COLO668 (cell line): ENCODE data around the gene OSMR.
"Not testable (repeated sequence)": the region's sequence is repeated elsewhere in the genome, so short reads cannot be mapped to it uniquely, and the experiment has no call there.

Experiments
- DNase-seq: peaks from one replicate; lab custom pipeline; 2025; ENCODE audit not compliant: unreplicated experiment; lab: John Stamatoyannopoulos, UW

The OSMR gene

DNA sequence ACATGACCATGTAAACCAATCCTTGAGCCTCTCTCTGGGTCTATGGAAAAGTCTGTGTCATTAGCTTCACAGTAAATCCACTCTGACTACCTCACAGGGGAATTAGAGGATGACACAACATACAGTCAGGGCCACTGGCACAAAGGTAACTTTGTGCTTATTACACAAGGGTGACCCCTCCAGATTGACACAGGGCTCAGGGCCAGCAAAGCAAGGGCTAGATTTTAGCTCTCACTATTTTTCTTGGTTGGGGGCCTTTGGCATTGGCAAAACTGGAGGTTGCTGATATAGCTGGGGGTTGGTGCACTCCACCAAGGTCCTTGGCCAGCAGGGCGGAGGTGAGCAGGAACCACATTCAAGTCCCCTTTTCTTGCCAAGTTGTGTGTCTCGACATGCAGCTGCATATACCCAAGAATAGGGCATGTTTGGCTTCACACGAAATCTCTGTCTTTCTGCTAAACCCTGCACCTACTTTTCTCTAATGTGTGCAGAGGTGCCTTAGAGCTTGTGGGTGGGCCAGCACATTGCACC lies 15.2 kb upstream of the OSMR start:
- DNase-seq = no peak

DNA sequence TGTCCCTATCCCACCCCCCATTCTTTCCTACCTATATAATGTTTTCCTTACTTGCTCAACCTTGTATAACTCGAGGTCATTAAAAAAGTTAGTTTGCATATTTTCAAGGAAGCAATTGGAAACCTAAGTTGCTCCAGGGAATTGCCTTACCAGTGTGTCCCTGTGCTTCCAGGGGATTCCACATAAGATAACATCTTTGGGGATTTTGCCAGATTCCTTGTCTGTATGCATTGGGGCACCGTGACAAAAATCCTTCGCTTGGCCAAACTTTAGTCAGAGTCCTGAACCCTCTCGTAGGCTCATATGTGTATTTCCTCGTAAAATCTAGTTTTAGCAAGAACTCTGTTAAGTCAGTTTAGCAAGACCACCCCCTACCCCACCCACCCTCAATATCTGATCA lies 14.7 kb upstream of the OSMR start:
- DNase-seq = no peak

- no peak for DNase-seq
These were observed 13.9 kb upstream of the OSMR start for GRCh38 chr5:38831909-38832308.

- no peak for DNase-seq
These were observed 13.0 kb upstream of the OSMR start for GRCh38 chr5:38832810-38833209.

DNA sequence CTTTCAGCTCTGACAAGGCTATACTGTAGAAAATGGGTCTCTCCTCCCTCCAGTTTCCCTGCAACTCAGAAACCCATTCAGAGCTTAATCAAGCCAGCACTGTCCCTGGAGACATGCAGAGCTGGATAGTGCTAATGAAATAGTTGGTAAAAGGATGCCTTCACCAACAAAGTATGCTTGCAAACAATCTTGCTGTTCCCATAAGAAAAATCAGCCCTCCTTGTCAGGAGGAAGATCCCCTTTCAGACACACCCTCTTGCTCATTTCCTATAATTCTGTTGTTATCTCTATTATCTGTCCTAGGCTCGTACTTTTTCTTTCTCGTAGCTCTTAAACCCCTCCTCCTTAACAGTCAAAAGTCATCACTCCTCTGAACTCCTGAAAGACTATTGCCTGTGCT lies 9.9 kb upstream of the OSMR start:
- DNase-seq = no peak

DNA sequence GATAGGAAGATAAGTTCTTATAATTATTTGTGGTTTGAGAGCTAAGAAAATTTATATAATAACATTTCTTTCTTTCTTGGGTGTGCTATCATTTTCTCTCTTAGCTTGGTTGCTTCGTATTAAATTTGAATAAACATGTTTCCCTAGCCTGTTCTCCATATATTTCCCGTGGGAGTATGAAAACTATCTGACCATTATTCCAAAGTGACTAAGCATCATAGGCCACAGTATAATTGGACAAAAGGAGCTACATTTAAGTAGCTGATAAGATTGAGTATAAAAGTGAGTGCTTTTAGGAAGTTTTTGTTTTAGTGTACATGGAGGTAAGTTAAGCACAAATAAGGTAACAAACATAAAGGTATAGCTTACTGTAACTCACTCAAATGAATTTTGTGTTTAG lies 8.4 kb upstream of the OSMR start:
- no peak for DNase-seq

DNA sequence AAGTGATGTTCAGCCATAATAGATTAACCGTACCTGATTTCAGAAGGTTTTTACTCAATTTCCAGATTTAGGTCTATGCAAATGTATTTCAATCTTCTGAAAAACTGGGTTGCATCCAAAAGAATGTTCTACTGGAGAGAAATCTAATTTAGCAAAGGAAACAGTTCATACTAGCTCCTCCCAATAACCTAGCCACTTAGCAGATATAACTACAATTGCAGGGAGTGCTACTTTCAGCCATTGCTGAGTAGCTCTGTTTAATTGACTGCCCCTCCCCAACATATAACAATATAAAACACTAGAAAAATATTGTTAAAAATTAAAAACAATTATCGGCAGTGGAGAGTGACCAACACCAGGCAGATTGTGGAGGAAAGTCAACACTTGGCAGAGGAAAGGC lies 7.9 kb upstream of the OSMR start:
- DNase-seq = no peak

- no peak for DNase-seq
These were observed 2.1 kb upstream of the OSMR start for GRCh38 chr5:38843665-38844064.

- DNase-seq = no peak
These were observed 683 bp downstream of the OSMR start for GRCh38 chr5:38846379-38847011.

DNA sequence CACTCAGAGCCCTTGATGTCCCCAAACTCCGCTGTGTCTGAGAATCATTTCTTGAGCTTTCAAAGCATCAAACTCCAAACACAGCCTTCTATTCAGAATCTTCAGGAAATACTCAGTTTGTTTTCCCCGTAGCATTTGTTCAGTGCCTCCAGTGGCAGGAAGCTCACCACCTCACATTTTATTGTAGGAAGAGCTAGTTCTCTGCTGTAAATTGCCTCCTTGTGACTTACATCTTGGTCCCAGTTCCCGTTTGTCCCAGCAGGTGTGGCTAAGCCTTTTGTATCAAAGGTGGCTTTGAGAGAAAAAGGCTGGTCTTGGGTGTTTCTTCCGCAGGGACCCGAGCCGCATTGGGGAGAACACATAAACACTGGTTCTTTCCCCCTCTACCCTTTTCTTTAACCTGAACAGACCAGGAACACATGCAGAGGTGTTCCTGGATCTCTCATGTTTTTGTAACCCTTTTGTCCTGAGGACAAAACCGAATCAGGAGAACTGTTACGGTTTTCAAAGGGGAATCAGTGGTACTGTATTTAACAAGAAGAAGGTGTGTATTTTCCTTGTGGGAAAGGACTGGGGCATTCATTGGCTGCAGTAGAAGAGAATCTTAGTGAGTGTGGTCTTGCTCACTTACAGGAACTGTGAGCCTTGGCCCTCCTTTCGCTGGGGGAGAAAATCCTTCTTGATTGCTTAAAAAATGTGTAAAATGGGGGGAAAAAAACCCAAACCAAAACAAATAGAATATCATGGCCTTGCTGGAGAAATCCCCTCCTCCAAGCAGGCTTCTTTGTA lies 1.9 kb downstream of the OSMR start:
- DNase-seq = no peak

GRCh38 chr5:38848637-38849036 lies 2.8 kb downstream of the OSMR start:
- DNase-seq = no peak

DNA sequence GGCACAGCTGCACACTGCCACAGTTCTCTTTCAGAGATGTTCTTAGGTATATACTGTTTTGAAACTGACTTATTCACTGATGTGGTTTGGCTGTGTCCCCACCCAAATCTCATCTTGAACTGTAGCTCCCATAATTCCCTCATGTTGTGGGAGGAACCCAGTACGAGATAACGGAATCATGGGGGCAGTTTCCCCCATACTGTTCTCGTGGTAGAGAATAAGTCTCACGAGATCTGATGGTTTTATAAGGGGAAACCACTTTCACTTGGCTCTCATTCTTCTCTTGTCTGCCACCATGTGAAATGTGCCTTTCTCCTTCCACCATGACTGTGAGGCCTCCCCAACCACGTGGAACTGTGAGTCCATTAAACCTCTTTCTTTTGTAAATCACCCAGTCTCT lies 5.8 kb downstream of the OSMR start:
- DNase-seq = not testable (repeated sequence)

DNA sequence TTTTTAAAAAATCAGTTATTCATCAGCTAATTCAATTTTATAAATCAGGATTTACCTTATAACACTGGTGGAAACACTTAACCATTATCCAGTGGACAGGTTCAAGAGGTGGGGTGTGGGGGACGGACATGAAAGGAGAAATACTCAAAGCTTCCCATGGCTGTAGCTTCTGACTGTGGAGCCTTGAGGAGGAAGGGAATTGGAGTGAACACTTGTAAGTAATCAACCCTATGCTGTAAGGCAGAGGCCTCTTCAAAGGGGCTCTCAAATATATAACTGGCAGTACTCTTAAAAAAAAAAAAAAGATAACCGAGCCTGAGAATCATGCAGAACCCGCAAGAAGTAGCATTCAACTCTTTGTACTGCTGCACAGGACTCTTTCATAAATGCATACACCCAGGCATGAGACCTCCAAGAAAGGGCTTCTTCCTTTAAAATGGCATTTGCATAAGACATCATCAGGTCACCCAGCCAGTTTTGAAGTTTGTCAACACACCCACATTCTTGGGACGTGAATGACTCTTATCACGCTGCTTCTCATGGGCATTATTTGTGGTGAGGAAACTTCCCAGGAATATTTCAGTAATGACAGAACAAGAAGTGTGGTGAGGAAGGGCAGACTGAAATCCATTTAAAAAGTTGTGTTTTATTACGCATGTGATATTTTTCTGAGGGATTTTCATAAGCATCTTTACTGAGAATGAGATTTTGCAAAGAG lies 8.1 kb downstream of the OSMR start:
- DNase-seq = no peak

DNA sequence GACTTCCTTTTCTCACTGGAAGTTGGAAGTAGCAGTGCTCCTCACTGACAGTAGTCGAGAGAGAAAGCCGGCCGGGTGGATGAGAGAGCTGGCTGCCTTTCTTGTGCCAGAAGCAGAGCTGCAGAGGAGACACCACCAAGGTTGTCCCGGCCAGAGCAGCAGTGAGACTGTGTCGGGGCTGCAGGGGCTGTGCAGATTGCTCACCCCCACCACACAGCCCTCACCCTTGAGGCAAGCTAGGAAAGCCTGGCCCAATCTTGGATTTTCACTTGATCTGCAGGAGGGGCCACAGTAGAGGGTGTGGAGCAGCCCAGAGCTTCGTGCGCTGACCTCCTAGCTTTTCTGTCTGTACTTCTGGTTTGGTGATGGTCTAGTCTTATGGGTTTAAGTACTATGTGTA lies 9.1 kb downstream of the OSMR start:
- no peak for DNase-seq

DNA sequence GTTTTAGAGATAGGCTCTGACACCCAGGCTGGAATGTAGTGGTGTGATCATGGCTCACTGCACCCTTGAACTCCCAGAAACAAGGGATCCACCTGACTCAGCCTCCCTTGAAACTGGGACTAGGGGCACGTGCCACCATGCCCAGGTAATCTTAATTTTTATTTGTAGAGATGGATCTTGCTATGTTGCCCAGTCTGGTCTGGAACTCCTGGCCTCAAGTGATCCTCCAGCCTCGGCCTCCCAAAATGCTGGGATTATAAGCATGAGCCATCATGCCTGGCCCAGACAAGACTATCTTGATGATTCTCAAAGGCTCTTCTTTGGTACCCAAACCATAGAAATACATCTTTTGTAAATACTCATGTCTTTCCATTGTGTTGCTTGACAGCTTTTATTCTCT lies 10.8 kb downstream of the OSMR start:
- DNase-seq = no peak

- no peak for DNase-seq
These were observed 13.0 kb downstream of the OSMR start for GRCh38 chr5:38858839-38859238.

DNA sequence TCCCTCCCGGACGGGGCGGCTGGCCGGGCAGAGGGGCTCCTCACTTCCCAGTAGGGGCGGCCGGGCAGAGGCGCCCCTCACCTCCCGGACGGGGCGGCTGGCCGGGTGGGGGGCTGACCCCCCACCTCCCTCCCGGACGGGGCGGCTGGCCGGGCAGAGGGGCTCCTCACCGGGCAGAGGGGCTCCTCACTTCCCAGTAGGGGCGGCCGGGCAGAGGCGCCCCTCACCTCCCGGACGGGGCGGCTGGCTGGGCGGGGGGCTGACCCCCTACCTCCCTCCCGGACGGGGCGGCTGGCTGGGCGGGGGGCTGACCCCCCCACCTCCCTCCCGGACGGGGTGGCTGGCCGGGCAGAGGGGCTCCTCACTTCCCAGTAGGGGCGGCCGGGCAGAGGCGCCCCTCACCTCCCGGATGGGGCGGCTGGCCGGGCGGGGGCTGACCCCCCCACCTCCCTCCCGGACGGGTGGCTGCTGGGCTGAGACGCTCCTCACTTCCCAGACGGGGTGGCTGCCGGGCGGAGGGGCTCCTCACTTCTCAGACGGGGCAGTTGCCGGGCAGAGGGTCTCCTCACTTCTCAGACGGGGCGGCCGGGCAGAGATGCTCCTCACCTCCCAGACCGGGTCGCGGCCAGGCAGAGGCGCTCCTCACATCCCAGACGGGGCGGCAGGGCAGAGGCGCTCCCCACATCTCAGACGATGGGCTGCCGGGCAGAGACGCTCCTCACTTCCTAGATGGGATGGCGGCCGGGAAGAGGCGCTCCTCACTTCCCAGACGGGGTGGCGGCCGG lies 16.4 kb downstream of the OSMR start:
- not testable (repeated sequence) for DNase-seq

- no peak for DNase-seq
These were observed 20.7 kb downstream of the OSMR start for GRCh38 chr5:38866362-38867031.

- DNase-seq = no peak
These were observed 21.2 kb downstream of the OSMR start for GRCh38 chr5:38867032-38867398.

- DNase-seq = no peak
These were observed 21.6 kb downstream of the OSMR start for GRCh38 chr5:38867416-38867815.

- no peak for DNase-seq
These were observed 24.8 kb downstream of the OSMR start for GRCh38 chr5:38870595-38870994.
